ENCODE data around the gene WFIKKN2.

WFIKKN2 gene

DNA sequence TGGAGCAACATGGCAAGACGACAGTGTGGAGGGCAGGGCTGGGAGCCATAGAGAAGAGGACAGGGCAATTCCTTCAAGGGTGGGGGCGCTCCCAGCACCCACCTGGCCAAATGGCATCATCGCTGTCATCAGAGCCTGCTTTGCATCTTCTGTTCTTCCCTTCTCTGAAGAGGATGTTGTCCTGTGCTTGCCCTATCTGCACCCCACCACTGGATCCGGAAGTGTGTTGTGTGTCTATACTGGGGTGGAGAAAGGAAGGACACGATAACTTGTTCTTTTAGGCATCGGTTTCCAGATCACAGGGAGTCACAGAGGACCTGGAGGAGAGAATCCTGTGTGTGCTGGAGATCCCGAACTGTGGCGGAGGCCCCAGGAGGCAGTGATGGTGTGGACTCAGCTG is 42.4 kb upstream of the WFIKKN2 start:
- ChIA-PET CTCF (interaction anchor here (1.0 kb wide), 1 partner anchor 10 kb away, joined by 3 read pairs; no protein-coding TSS in a partner anchor), POLR2A (no interaction called here)
- DNase-seq (ENCODE audit: extremely low spot score): no peak
- TF ChIP-seq ARNT (IDR thresholded peaks at IDR 0.05) (no peak), L3MBTL2 (conservative IDR thresholded peaks at IDR 0.05) (no peak), FOXA1 (IDR thresholded peaks at IDR 0.05) (no peak), ELF4 (IDR thresholded peaks at IDR 0.05) (no peak), FOXK2 (IDR thresholded peaks at IDR 0.05) (no peak), SUZ12 (IDR thresholded peaks at IDR 0.05) (no peak), BHLHE40 (IDR thresholded peaks at IDR 0.05; ENCODE audit: borderline replicate concordance) (no peak), SP1 (IDR thresholded peaks at IDR 0.05) (no peak), LEF1 (IDR thresholded peaks at IDR 0.05; ENCODE audit: borderline replicate concordance) (no peak), TARDBP (IDR thresholded peaks at IDR 0.05) (no peak), CTBP1 (IDR thresholded peaks at IDR 0.05; ENCODE audit: borderline replicate concordance) (no peak), HDGF (IDR thresholded peaks at IDR 0.05; ENCODE audit: borderline replicate concordance) (no peak), ZNF384 (IDR thresholded peaks at IDR 0.05) (no peak), FOXM1 (IDR thresholded peaks at IDR 0.05; ENCODE audit: borderline replicate concordance) (no peak), NFRKB (IDR thresholded peaks at IDR 0.05) (no peak)
- TF ChIP-seq, protein P1, sequence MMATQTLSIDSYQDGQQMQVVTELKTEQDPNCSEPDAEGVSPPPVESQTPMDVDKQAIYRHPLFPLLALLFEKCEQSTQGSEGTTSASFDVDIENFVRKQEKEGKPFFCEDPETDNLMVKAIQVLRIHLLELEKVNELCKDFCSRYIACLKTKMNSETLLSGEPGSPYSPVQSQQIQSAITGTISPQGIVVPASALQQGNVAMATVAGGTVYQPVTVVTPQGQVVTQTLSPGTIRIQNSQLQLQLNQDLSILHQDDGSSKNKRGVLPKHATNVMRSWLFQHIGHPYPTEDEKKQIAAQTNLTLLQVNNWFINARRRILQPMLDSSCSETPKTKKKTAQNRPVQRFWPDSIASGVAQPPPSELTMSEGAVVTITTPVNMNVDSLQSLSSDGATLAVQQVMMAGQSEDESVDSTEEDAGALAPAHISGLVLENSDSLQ (IDR thresholded peaks at IDR 0.05): no peak

DNA sequence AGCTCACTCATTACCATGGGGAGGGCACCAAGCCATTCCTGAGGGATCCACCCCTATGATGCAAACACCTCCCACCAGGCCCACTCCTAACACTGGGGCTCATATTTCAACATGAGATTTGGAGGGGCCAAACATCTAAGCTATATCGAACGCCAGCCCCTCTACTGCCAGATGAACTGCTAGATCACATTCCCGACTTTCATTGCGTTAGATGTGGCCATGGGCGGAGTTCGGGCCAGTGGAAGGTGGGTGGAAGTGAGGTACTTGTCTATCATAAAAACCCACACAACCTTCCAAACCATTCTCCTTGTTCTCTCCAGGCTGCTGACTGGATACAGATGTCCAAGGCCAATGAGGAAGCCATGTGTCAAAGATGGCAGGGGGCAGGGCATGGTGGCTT is 41.0 kb upstream of the WFIKKN2 start:
- ChIA-PET POLR2A (interaction anchor here (0.7 kb wide), 1 partner anchor 18 kb away, joined by 5 read pairs; no protein-coding TSS in a partner anchor), CTCF (interaction anchor here (1.6 kb wide), 1 partner anchor 11 kb away, joined by 5 read pairs; no protein-coding TSS in a partner anchor)
- no peak for TF ChIP-seq LEF1 (IDR thresholded peaks at IDR 0.05; ENCODE audit: borderline replicate concordance)
- no peak for TF ChIP-seq SP1 (IDR thresholded peaks at IDR 0.05)
- no peak for TF ChIP-seq HDGF (IDR thresholded peaks at IDR 0.05; ENCODE audit: borderline replicate concordance)
- no peak for TF ChIP-seq FOXM1 (IDR thresholded peaks at IDR 0.05; ENCODE audit: borderline replicate concordance)
- no peak for TF ChIP-seq BHLHE40 (IDR thresholded peaks at IDR 0.05; ENCODE audit: borderline replicate concordance)
- TF ChIP-seq CTBP1 (IDR thresholded peaks at IDR 0.05; ENCODE audit: borderline replicate concordance): no peak
- TF ChIP-seq SUZ12 (IDR thresholded peaks at IDR 0.05): no peak
- no peak for DNase-seq (ENCODE audit: extremely low spot score)

DNA sequence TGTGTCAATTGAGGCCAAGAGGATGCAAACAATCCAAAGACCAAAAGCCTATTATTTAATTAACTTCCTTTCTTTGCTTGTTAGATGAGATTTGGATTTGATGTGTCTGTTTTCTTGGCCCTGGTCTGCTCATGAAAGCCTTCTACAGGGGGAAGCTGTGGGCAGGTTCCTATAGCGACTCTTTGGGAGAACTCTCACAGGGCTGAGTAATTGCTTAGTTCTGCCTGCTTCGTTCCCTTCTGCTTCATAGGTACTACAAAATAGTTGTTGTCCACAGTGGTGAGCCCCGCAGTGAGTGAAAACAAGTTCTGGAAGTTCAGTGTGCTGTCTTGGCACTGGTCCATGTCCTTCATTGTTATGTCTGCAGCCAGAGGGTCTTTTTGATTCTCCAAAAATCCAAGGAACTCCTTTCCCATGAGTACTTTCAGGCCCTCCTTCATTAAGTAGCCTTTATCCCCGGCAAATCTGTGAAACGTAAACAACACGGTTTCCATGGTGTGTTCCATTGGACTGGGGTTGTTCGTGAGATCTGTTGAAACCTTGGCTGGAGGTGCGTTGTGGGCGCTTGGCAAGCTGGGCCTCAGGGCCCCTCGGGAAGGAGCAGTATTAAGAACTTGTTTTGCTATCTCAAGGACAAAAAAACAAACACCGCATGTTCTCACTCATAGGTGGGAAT is 38.1 kb upstream of the WFIKKN2 start:
- POLR2A ChIA-PET: interaction anchor here (1.1 to 1.5 kb wide), 2 partner anchors 9 to 69 kb away, joined by 3 to 4 read pairs; partner anchors contain the start of gene TOB1
- no peak for TF ChIP-seq HDGF (IDR thresholded peaks at IDR 0.05; ENCODE audit: borderline replicate concordance)
- no peak for TF ChIP-seq BHLHE40 (IDR thresholded peaks at IDR 0.05; ENCODE audit: borderline replicate concordance)
- TF ChIP-seq TARDBP (IDR thresholded peaks at IDR 0.05): no peak
- no peak for TF ChIP-seq SP1 (IDR thresholded peaks at IDR 0.05)
- TF ChIP-seq NFRKB (IDR thresholded peaks at IDR 0.05): no peak
- TF ChIP-seq FOXA1 (IDR thresholded peaks at IDR 0.05): no peak
- no peak for TF ChIP-seq CTBP1 (IDR thresholded peaks at IDR 0.05; ENCODE audit: borderline replicate concordance)
- TF ChIP-seq ELF4 (IDR thresholded peaks at IDR 0.05): no peak
- no peak for TF ChIP-seq L3MBTL2 (conservative IDR thresholded peaks at IDR 0.05)
- no peak for TF ChIP-seq FOXM1 (IDR thresholded peaks at IDR 0.05; ENCODE audit: borderline replicate concordance)
- TF ChIP-seq ZNF384 (IDR thresholded peaks at IDR 0.05): no peak
- no peak for TF ChIP-seq LEF1 (IDR thresholded peaks at IDR 0.05; ENCODE audit: borderline replicate concordance)
- TF ChIP-seq FOXK2 (IDR thresholded peaks at IDR 0.05): no peak
- TF ChIP-seq, protein P1 (IDR thresholded peaks at IDR 0.05): no peak
- no peak for TF ChIP-seq ARNT (IDR thresholded peaks at IDR 0.05)
- TF ChIP-seq SUZ12 (IDR thresholded peaks at IDR 0.05): no peak
- CTCF ChIA-PET: interaction anchor here (0.8 kb wide), 1 partner anchor 14 kb away, joined by 3 read pairs; no protein-coding TSS in a partner anchor
- no peak for DNase-seq (ENCODE audit: extremely low spot score)

DNA sequence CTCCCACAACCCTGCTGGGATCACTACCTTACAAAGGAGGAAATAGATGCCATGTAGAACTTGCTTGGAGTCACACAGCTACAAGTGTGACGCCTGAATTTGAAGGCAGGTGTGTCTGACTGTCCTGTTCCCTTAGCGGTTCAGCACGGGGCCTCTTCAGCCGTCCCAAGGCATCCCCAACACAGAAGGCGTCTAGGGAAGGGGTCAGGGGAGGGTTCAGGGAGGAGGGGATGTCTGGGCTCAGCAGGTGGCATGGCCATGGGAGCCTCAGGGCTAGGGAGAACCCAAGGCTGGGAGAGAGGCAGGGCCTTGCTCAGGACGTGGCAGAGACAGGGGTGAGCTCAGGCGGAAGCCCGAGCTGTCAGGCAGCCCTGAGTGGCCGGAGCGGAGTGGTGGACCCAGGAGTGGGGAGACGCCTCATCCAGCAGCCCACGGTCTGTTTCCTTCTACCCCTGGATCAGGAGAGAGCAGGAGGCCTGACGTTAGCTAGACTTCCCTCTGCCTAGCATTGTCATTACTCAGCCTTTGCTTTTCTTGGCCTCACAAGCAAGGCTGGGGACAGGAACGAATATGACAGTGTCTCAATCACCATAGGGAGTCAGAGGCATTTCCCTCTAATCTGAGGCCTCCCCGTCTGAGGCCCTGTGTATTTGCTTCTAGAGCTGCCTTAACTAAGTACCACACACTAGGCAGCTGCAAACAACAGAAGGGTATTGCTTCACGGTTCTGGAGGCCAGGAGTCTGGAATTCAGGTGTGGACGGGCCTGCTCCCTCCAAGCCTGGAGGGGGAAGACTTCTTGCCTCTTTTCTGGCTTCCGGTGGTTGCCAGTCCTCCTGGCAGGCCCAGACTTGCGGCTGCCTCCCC is 36.7 kb upstream of the WFIKKN2 start:
- DNase-seq (ENCODE audit: extremely low spot score): no peak
- TF ChIP-seq HDGF (IDR thresholded peaks at IDR 0.05; ENCODE audit: borderline replicate concordance): no peak
- CTCF ChIA-PET: interaction anchor here (0.6 to 1.0 kb wide), 5 partner anchors 16 to 129 kb away, joined by 3 to 8 read pairs (median 3); no protein-coding TSS in a partner anchor
- POLR2A ChIA-PET: interaction anchor here (1.5 kb wide), 1 partner anchor 68 kb away, joined by 5 read pairs; the partner anchor contains the start of gene TOB1

DNA sequence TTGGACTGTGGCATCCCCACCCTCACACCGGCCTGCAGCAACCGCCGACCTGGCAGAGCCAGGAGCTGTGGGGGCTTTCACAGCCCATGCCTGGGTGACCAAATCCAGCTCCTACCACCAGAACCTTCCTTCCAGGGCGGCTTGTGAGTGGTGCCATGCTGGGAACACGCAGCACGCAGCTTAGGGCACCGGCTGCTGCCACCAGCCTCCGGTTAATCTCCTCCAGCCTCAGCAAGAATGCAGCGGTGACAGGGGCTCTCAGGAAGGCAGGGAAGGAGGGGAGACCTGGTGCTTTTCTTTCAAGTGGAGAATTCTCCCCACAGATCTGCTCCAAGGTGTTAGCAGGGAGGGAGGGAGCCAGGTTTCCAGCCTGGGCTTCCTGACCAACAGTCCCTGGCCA is 35.8 kb upstream of the WFIKKN2 start:
- POLR2A ChIA-PET: interaction anchor here (1.5 kb wide), 1 partner anchor 67 kb away, joined by 5 read pairs; the partner anchor contains the start of gene TOB1
- CTCF ChIA-PET: interaction anchor here (1.0 kb wide), 1 partner anchor 16 kb away, joined by 4 read pairs; no protein-coding TSS in a partner anchor
- TF ChIP-seq, protein P1 (IDR thresholded peaks at IDR 0.05): no peak
- TF ChIP-seq HDGF (IDR thresholded peaks at IDR 0.05; ENCODE audit: borderline replicate concordance) (no peak), ZNF384 (IDR thresholded peaks at IDR 0.05) (no peak), BHLHE40 (IDR thresholded peaks at IDR 0.05; ENCODE audit: borderline replicate concordance) (no peak), SUZ12 (IDR thresholded peaks at IDR 0.05) (no peak), L3MBTL2 (conservative IDR thresholded peaks at IDR 0.05) (no peak), SP1 (IDR thresholded peaks at IDR 0.05) (no peak)
- no peak for DNase-seq (ENCODE audit: extremely low spot score)

All from HEK293T (cell line).